H9 (cell line): ENCODE results near the gene ZNF878. TPM values are rescaled to one million over a fixed set of nuclear protein-coding genes. Genes with fewer than 3 reads are reported as not detected.

ENCODE experiments used
- DNase-seq: peaks from one replicate; pipeline ENCODE4 v3.0.0-alpha.2; 2017
- H2AFZ ChIP-seq: one replicate; pipeline ENCODE4 v1.6.1; 2013; ENCODE audit warnings: mild to moderate bottlenecking, low read length, control low read depth, moderate library complexity
- H2AK5ac ChIP-seq: 2 replicates; pipeline ENCODE4 v1.6.1; 2013; ENCODE audit warnings: low read length, control low read depth, mixed read lengths; ENCODE audit not compliant: insufficient read length
- H2BK120ac ChIP-seq: one replicate; pipeline ENCODE4 v1.6.1; 2013; ENCODE audit warnings: low read depth, mild to moderate bottlenecking, low read length, control low read depth, inconsistent platforms; ENCODE audit not compliant: poor library complexity, severe bottlenecking
- H2BK12ac ChIP-seq: 2 replicates; pipeline ENCODE4 v1.6.1; 2013; ENCODE audit warnings: low read length, control low read depth, mixed read lengths, low read depth; ENCODE audit not compliant: insufficient read length
- H2BK15ac ChIP-seq: 2 replicates; pipeline ENCODE4 v1.6.1; 2013; ENCODE audit warnings: low read depth, low read length, control low read depth
- H2BK20ac ChIP-seq: one replicate; pipeline ENCODE4 v1.6.1; 2013; ENCODE audit warnings: low read depth, mild to moderate bottlenecking, low read length, control low read depth, inconsistent platforms; ENCODE audit not compliant: poor library complexity, severe bottlenecking
- H2BK5ac ChIP-seq: 2 replicates; pipeline ENCODE4 v1.6.1; 2013; ENCODE audit warnings: low read length, control low read depth, mixed read lengths; ENCODE audit not compliant: insufficient read length
- H3K14ac ChIP-seq: 2 replicates; pipeline ENCODE4 v1.6.1; 2013; ENCODE audit warnings: low read length, control low read depth; ENCODE audit not compliant: insufficient read depth
- H3K18ac ChIP-seq: 2 replicates; pipeline ENCODE4 v1.6.1; 2013; ENCODE audit warnings: low read depth, mild to moderate bottlenecking, mixed read lengths, low read length, control low read depth; ENCODE audit not compliant: insufficient read length
- H3K23ac ChIP-seq: 2 replicates; pipeline ENCODE4 v1.6.1; 2013; ENCODE audit warnings: low read length, control low read depth, mixed read lengths, low read depth; ENCODE audit not compliant: insufficient read length
- H3K23me2 ChIP-seq: 2 replicates; pipeline ENCODE4 v1.6.1; 2013; ENCODE audit warnings: low read depth, mild to moderate bottlenecking, mixed read lengths, low read length, control low read depth; ENCODE audit not compliant: insufficient read length, poor library complexity, severe bottlenecking
- H3K27ac ChIP-seq: 2 replicates; pipeline ENCODE4 v1.5.1; 2013; ENCODE audit warnings: low read length, control low read depth, mixed read lengths, low read depth; ENCODE audit not compliant: insufficient read length
- H3K27me3 ChIP-seq: 2 replicates; pipeline ENCODE4 v1.6.1; 2013; ENCODE audit warnings: low read length, control low read depth, inconsistent platforms; ENCODE audit not compliant: insufficient read depth
- H3K4ac ChIP-seq: 2 replicates; pipeline ENCODE4 v1.6.1; 2013; ENCODE audit warnings: low read depth, mild to moderate bottlenecking, control low read depth, inconsistent platforms, low read length, moderate library complexity
- H3K4me1 ChIP-seq: 2 replicates; pipeline ENCODE4 v1.6.1; 2013; ENCODE audit warnings: low read length, control low read depth, inconsistent platforms; ENCODE audit not compliant: insufficient read depth
- H3K4me2 ChIP-seq: 2 replicates; pipeline ENCODE4 v1.6.1; 2013; ENCODE audit warnings: low read length, control low read depth, mixed read lengths; ENCODE audit not compliant: insufficient read length, insufficient read depth
- H3K56ac ChIP-seq: 2 replicates; pipeline ENCODE4 v1.6.1; 2013; ENCODE audit warnings: low read depth, mild to moderate bottlenecking, mixed read lengths, low read length, control low read depth; ENCODE audit not compliant: insufficient read length
- H3K79me1 ChIP-seq: 2 replicates; pipeline ENCODE4 v1.6.1; 2013; ENCODE audit warnings: low read depth, mild to moderate bottlenecking, moderate library complexity, low read length, control low read depth, inconsistent platforms; ENCODE audit not compliant: insufficient read depth, poor library complexity, severe bottlenecking
- H3K79me2 ChIP-seq: 2 replicates; pipeline ENCODE4 v1.6.1; 2013; ENCODE audit warnings: low read length, control low read depth, inconsistent platforms; ENCODE audit not compliant: insufficient read depth
- H3K9ac ChIP-seq: 2 replicates; pipeline ENCODE4 v1.6.1; 2013; ENCODE audit warnings: low read length, control low read depth, mixed read lengths; ENCODE audit not compliant: insufficient read length; ENCODE audit errors: extremely low read depth
- H3K9me3 ChIP-seq: one replicate; pipeline ENCODE4 v1.6.1; 2013; ENCODE audit warnings: low read depth, low read length, inconsistent platforms; ENCODE audit not compliant: control insufficient read depth
- H3T11ph ChIP-seq: one replicate; pipeline ENCODE4 v1.6.1; 2013; ENCODE audit warnings: mild to moderate bottlenecking, low read length, control low read depth, inconsistent platforms
- H4K20me1 ChIP-seq: one replicate; pipeline ENCODE4 v1.6.1; 2013; ENCODE audit not compliant: control insufficient read depth, insufficient read length, insufficient read depth
- H4K5ac ChIP-seq: 2 replicates; pipeline ENCODE4 v1.6.1; 2013; ENCODE audit warnings: low read depth, mild to moderate bottlenecking, mixed read lengths, low read length, control low read depth; ENCODE audit not compliant: insufficient read length
- H4K8ac ChIP-seq: replicated peaks from 2 replicates; pipeline ENCODE4 v1.6.1; 2013; ENCODE audit warnings: low read length, control low read depth, mixed read lengths, low read depth; ENCODE audit not compliant: insufficient read length
- H4K91ac ChIP-seq: 2 replicates; pipeline ENCODE4 v1.6.1; 2013; ENCODE audit warnings: low read depth, mild to moderate bottlenecking, moderate library complexity, mixed read lengths, low read length, control low read depth; ENCODE audit not compliant: insufficient read length
- H3K27ac Mint-ChIP-seq, 3 experiments: 2 replicates in 2 of 3; 3 replicates in 1 of 3; pipeline ENCODE4 v1.8.0; 2020 to 2021; ENCODE audit warnings: mixed read lengths in 3 of 3, mild to moderate bottlenecking in 1 of 3, moderate library complexity in 1 of 3
- H3K27me3 Mint-ChIP-seq: 2 replicates; pipeline ENCODE4 v1.8.0; 2021; ENCODE audit warnings: low read depth, mild to moderate bottlenecking, moderate library complexity, mixed read lengths
- H3K36me3 Mint-ChIP-seq, 3 experiments: 2 replicates in 2 of 3; 3 replicates in 1 of 3; pipeline ENCODE4 v1.8.0; 2020 to 2021; ENCODE audit warnings: low read depth in 3 of 3, mixed read lengths in 3 of 3; ENCODE audit not compliant: insufficient read depth in 1 of 3
- H3K4me1 Mint-ChIP-seq, 2 experiments: 2 replicates each; pipeline ENCODE4 v1.8.0; 2020; ENCODE audit warnings: mixed read lengths in 2 of 2
- H3K4me3 Mint-ChIP-seq, 2 experiments: 2 replicates in 1 of 2; 3 replicates in 1 of 2; pipeline ENCODE4 v1.8.0; 2020 to 2021; ENCODE audit warnings: mild to moderate bottlenecking in 2 of 2, mixed read lengths in 2 of 2, moderate library complexity in 1 of 2
- H3K9me3 Mint-ChIP-seq, 2 experiments: 2 replicates in 1 of 2; 3 replicates in 1 of 2; pipeline ENCODE4 v1.8.0; 2020; ENCODE audit warnings: mild to moderate bottlenecking in 2 of 2, mixed read lengths in 2 of 2, moderate library complexity in 1 of 2
- WGBS: extraction: QIAGEN DNeasy Blood & Tissue Kit; methylation state at CpG from one replicate; pipeline ENCODE4 v1.1.7; 2013; ENCODE audit warnings: missing lambda C conversion rate, low lambda C conversion rate, mixed read lengths; ENCODE audit not compliant: insufficient read length; ENCODE audit errors: extremely low coverage; 5-methylcytosine and 5-hydroxymethylcytosine counted together
- total RNA-seq: library from RNA; stranded (reverse); gene quantifications from 2 replicates; pipeline ENCODE4 v1.2.1, GENCODE V29; 2021
- TF ChIP-seq, protein P1 (sequence below): fragments of 200-600 bp; sonication (generic); conservative IDR thresholded peaks from 3 replicates; pipeline ENCODE4 v1.8.0; 2021; ENCODE audit warnings: antibody characterized with exemption, mild to moderate bottlenecking

The ZNF878 gene
- total RNA-seq, 1 experiment from 2014 or later, result 5.4 TPM

DNA sequence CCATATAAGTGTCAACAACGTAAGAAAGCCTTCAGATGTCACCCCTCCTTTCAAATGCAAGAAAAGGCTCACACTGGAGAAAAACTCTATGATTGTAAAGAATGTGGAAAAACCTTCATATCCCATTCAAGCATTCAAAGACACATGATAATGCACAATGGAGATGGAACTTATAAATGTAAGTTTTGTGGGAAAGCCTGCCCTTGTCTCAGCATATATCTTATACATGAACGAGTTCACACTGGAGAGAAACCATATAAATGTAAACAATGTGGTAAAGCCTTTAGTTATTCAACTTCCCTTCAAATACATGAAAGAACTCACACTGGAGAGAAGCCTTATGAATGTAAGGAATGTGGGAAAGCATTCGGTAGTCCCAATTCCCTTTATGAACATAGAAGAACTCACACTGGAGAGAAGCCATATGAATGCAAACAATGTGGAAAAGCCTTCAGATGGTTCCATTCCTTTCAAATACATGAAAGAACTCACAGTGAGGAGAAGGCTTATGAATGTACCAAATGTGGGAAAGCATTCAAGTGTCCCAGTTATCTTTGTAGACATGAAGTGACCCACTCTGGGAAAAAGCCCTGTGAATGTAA is 22.9 kb upstream of the ZNF878 start:
- no peak overlapping the region for H3K4ac ChIP-seq
- no peak overlapping the region for H2BK12ac ChIP-seq
- H3K27ac ChIP-seq, result no peak overlapping the region
- H2BK15ac ChIP-seq, result no peak overlapping the region
- H3K56ac ChIP-seq, result no peak overlapping the region
- H2BK20ac ChIP-seq, result no peak overlapping the region
- H3K18ac ChIP-seq, result no peak overlapping the region
- no peak overlapping the region for H3K4me2 ChIP-seq
- no peak overlapping the region for H4K91ac ChIP-seq
- Mint-ChIP-seq H3K9me3 (peaks cover 93 to 97% of the 10 kb centered on the region in 2 experiments), H3K27ac (no peak overlapping the region), H3K36me3 (peaks cover 78 to 95% (median 79%) of the 10 kb centered on the region in 3 experiments), H3K27me3 (peaks cover 9% of the 10 kb centered on the region), H3K4me3 (no peak overlapping the region), H3K4me1 (no peaks in the 10 kb centered on the region)
- H3K27me3 ChIP-seq, result no peaks in the 10 kb centered on the region
- WGBS, result no CpG with 5 or more reads among the region's 3 CpGs
- H4K5ac ChIP-seq, result no peak overlapping the region
- no peaks in the 10 kb centered on the region for H3K79me1 ChIP-seq
- no peak overlapping the region for H3K23ac ChIP-seq
- H3K9me3 ChIP-seq, result peaks cover 76% of the 10 kb centered on the region
- H2BK120ac ChIP-seq, result no peak overlapping the region
- no peaks in the 10 kb centered on the region for H3K4me1 ChIP-seq
- H3K23me2 ChIP-seq, result no peaks in the 10 kb centered on the region
- H3K79me2 ChIP-seq, result no peaks in the 10 kb centered on the region
- H4K8ac ChIP-seq, result no peak overlapping the region
- TF ChIP-seq, protein P1, sequence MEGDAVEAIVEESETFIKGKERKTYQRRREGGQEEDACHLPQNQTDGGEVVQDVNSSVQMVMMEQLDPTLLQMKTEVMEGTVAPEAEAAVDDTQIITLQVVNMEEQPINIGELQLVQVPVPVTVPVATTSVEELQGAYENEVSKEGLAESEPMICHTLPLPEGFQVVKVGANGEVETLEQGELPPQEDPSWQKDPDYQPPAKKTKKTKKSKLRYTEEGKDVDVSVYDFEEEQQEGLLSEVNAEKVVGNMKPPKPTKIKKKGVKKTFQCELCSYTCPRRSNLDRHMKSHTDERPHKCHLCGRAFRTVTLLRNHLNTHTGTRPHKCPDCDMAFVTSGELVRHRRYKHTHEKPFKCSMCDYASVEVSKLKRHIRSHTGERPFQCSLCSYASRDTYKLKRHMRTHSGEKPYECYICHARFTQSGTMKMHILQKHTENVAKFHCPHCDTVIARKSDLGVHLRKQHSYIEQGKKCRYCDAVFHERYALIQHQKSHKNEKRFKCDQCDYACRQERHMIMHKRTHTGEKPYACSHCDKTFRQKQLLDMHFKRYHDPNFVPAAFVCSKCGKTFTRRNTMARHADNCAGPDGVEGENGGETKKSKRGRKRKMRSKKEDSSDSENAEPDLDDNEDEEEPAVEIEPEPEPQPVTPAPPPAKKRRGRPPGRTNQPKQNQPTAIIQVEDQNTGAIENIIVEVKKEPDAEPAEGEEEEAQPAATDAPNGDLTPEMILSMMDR, result no peak
- no peak overlapping the region for H3K14ac ChIP-seq
- H2AFZ ChIP-seq, result no peak overlapping the region
- no peak for DNase-seq
- H3T11ph ChIP-seq, result no peak overlapping the region
- H4K20me1 ChIP-seq, result no peaks in the 10 kb centered on the region
- no peak overlapping the region for H2AK5ac ChIP-seq
- H3K9ac ChIP-seq, result no peak overlapping the region
- H2BK5ac ChIP-seq, result no peak overlapping the region
